ENCODE results near the gene LMBRD2. TPM values are rescaled to one million over a fixed set of nuclear protein-coding genes. Genes with fewer than 3 reads are reported as not detected.

LMBRD2 gene
- total RNA-seq, 1 donor = 13.8 TPM

DNA sequence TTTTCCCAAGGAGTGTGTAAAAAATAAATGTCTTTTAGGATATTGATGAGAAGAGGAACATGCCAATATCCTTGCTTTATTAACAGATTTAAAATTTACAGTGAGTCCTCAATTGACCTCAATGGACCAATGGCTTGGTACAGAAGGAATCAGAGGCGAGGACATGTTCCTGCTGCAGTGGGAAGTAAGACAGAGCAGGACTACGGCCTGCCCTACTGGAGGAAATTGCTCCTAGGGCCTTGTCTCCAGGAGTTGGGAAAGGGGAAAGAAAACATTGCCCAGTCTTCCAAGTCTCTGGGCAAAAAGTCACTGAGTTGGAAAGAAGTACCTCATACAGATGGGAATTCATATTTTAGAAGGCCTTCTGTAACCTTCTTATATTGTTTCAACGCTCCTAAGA lies 51.9 kb downstream of the LMBRD2 start:
- Histone ChIP-seq H3K79me2 (ENCODE audit: insufficient read depth, low read length) (no peaks in the 10 kb centered on the region), H3K27ac (ENCODE audit: low read depth, low read length) (no peak overlapping the region), H3K36me3 (ENCODE audit: insufficient read depth, low read length) (peaks cover 11% of the 10 kb centered on the region), H4K20me1 (ENCODE audit: insufficient read depth, low read length) (no peaks in the 10 kb centered on the region), H2AFZ (ENCODE audit: low read length) (no peak overlapping the region), H3K9me3 (ENCODE audit: low read depth, low read length) (no peaks in the 10 kb centered on the region), H3K4me1 (ENCODE audit: insufficient read depth, low read length) (no peaks in the 10 kb centered on the region), H3K4me2 (ENCODE audit: insufficient read depth, low read length) (no peak overlapping the region), H3K27me3 (ENCODE audit: insufficient read depth, low read length) (no peaks in the 10 kb centered on the region), H3K4me3 (ENCODE audit: insufficient read depth, low read length) (no peak overlapping the region)
- TF ChIP-seq, protein P1, sequence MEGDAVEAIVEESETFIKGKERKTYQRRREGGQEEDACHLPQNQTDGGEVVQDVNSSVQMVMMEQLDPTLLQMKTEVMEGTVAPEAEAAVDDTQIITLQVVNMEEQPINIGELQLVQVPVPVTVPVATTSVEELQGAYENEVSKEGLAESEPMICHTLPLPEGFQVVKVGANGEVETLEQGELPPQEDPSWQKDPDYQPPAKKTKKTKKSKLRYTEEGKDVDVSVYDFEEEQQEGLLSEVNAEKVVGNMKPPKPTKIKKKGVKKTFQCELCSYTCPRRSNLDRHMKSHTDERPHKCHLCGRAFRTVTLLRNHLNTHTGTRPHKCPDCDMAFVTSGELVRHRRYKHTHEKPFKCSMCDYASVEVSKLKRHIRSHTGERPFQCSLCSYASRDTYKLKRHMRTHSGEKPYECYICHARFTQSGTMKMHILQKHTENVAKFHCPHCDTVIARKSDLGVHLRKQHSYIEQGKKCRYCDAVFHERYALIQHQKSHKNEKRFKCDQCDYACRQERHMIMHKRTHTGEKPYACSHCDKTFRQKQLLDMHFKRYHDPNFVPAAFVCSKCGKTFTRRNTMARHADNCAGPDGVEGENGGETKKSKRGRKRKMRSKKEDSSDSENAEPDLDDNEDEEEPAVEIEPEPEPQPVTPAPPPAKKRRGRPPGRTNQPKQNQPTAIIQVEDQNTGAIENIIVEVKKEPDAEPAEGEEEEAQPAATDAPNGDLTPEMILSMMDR (IDR thresholded peaks at IDR 0.05; ENCODE audit: extremely low read depth, low read depth, low read length) = no peak
- DNase-seq (ENCODE audit: insufficient read length, low spot score, missing footprints) = no peak

DNA sequence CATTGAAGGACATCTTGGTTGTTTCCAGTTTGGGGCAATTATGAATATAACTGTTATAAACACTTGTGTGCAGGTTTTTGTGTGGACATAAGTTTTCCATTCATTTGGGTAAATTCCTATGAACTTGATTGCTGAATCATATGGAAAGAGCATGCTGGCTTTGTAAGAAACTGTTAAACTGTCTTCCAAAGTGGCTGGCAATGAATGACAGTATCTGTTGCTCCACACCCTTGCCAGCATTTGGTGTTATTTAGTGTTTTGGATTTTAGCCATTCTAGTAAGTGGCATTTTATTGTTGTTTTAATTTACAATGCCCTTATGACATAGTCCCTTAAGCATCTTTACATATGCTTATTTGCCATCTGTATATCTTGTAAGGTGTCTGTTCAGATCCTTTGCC lies 55.2 kb downstream of the LMBRD2 start:
- Histone ChIP-seq H3K27ac (ENCODE audit: low read depth, low read length) (no peak overlapping the region), H3K4me3 (ENCODE audit: insufficient read depth, low read length) (no peak overlapping the region), H3K9me3 (ENCODE audit: low read depth, low read length) (no peaks in the 10 kb centered on the region), H3K36me3 (ENCODE audit: insufficient read depth, low read length) (no peaks in the 10 kb centered on the region), H4K20me1 (ENCODE audit: insufficient read depth, low read length) (no peaks in the 10 kb centered on the region), H3K79me2 (ENCODE audit: insufficient read depth, low read length) (no peaks in the 10 kb centered on the region), H3K27me3 (ENCODE audit: insufficient read depth, low read length) (no peaks in the 10 kb centered on the region), H3K4me1 (ENCODE audit: insufficient read depth, low read length) (no peaks in the 10 kb centered on the region), H3K4me2 (ENCODE audit: insufficient read depth, low read length) (no peak overlapping the region), H2AFZ (ENCODE audit: low read length) (no peak overlapping the region)
- no peak for DNase-seq (ENCODE audit: insufficient read length, low spot score, missing footprints)
- TF ChIP-seq, protein P1 (IDR thresholded peaks at IDR 0.05; ENCODE audit: extremely low read depth, low read depth, low read length) = no peak

DNA sequence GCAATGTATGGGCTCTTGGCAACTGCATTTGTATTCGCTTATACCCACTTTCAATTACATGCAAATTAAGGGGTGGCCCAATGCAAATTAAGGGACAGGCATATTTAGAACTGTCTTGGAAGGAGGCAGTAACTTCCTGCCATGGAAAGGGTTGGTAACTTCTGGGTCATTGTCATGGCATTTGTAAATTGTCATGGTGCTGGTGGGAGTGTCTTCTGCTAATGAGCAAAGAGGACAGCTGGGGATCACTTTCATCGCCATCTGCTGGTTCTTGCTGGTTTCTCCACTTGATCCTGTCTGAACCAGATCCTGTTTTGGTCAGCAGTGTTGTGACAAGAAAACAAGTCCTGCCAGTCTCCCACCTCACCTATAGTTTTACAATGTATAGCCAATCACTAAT lies 61.7 kb downstream of the LMBRD2 start:
- Histone ChIP-seq H2AFZ (ENCODE audit: low read length) (no peak overlapping the region), H3K4me1 (ENCODE audit: insufficient read depth, low read length) (no peaks in the 10 kb centered on the region), H3K9me3 (ENCODE audit: low read depth, low read length) (no peaks in the 10 kb centered on the region), H3K27ac (ENCODE audit: low read depth, low read length) (no peak overlapping the region), H3K36me3 (ENCODE audit: insufficient read depth, low read length) (no peaks in the 10 kb centered on the region), H4K20me1 (ENCODE audit: insufficient read depth, low read length) (no peaks in the 10 kb centered on the region), H3K27me3 (ENCODE audit: insufficient read depth, low read length) (no peaks in the 10 kb centered on the region), H3K4me2 (ENCODE audit: insufficient read depth, low read length) (no peak overlapping the region), H3K4me3 (ENCODE audit: insufficient read depth, low read length) (no peak overlapping the region), H3K79me2 (ENCODE audit: insufficient read depth, low read length) (no peaks in the 10 kb centered on the region)
- TF ChIP-seq, protein P1 (IDR thresholded peaks at IDR 0.05; ENCODE audit: extremely low read depth, low read depth, low read length) = peak; percentile 59
- DNase-seq (ENCODE audit: insufficient read length, low spot score, missing footprints) = no peak

DNA sequence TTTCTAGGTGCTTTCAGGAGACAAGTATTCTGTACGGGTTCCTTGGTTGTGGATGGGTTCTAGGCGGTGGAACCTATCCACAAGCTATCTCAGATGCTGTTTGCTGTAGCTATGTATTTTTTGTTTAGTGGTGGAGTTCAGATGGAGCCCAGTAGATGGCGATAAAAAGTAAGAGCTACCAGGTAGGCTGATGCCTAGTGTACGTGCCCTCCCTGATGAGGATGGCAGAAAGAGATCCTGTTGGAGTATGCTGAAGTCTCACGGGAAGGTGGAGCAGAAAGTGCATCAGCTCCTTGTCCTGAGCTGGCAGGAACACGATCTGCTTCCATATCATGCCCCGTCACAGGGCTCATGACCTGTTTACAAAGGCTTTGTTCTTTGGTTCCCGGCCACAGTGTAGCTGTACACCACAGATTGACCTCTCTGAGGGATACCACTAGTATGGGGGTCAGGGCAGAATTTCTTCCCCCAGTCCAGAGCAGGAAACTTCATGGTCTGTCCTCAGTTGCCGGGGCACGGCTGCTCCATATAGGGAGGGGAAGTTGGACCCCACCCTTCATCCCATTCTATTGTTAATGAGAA lies 72.4 kb downstream of the LMBRD2 start:
- Histone ChIP-seq H3K79me2 (ENCODE audit: insufficient read depth, low read length) (no peaks in the 10 kb centered on the region), H3K9me3 (ENCODE audit: low read depth, low read length) (no peaks in the 10 kb centered on the region), H3K27me3 (ENCODE audit: insufficient read depth, low read length) (peaks cover 13% of the 10 kb centered on the region), H3K4me3 (ENCODE audit: insufficient read depth, low read length) (no peak overlapping the region), H3K36me3 (ENCODE audit: insufficient read depth, low read length) (no peaks in the 10 kb centered on the region), H3K27ac (ENCODE audit: low read depth, low read length) (no peak overlapping the region), H4K20me1 (ENCODE audit: insufficient read depth, low read length) (no peaks in the 10 kb centered on the region), H3K4me2 (ENCODE audit: insufficient read depth, low read length) (peak overlapping the region; percentile 34), H3K4me1 (ENCODE audit: insufficient read depth, low read length) (no peaks in the 10 kb centered on the region), H2AFZ (ENCODE audit: low read length) (peak overlapping the region; percentile 69)
- peak; percentile 80 for DNase-seq (ENCODE audit: insufficient read length, low spot score, missing footprints)
- TF ChIP-seq, protein P1 (IDR thresholded peaks at IDR 0.05; ENCODE audit: extremely low read depth, low read depth, low read length) = peak; percentile 76

All from osteoblast (primary cell).